AG04449 (cell line): ENCODE results near the gene ERCC2.

Source experiments
- CTCF ChIA-PET: fragments of 350-600 bp; formaldehyde crosslinking; extraction: SDS; loops from one replicate; lab custom pipeline; 2021; ENCODE audit warnings: antibody characterized with exemption; lab: Yijun Ruan, JAX
- POLR2A ChIA-PET: fragments of 400-600, 350-600 bp; formaldehyde crosslinking; extraction: SDS; loops from one replicate; lab custom pipeline; 2020; ENCODE audit warnings: antibody characterized with exemption, inconsistent platforms; lab: Yijun Ruan, JAX
- DNase-seq: peaks from one replicate; pipeline ENCODE4 v3.0.0-alpha.2; 2010; ENCODE audit warnings: low read depth, low spot score
- H3K4me3 ChIP-seq: 2 replicates; pipeline ENCODE4 v1.5.1; 2011; ENCODE audit warnings: low read depth, mild to moderate bottlenecking, control low read depth, low read length
- TF ChIP-seq, protein P1 (sequence below): IDR thresholded peaks from one replicate; pipeline ENCODE4 v1.5.1; 2011; ENCODE audit warnings: mild to moderate bottlenecking, moderate library complexity, low read length, control low read depth, inconsistent platforms; ENCODE audit not compliant: insufficient read depth; ENCODE audit errors: missing control alignments

The ERCC2 gene

DNA sequence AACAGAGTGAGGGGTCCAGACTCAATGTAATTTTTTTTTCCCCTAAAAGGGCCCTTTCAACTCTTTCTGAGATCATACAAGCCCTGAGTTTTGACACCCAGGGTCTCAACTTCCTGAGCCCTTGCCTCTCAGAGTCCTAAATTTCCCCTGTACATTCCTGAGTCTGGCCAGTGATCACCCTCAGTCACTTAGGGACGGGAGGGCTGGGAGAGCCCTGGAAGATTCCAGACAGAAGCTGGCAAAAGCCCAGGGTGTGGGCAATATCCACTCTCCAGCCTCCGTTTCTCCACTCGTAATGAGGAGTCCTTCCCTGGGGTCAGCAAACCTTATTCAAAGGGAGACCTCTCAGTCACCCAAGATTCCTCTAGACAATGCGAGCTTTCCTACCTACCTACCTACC is 32.9 kb upstream of the ERCC2 start:
- peak overlapping the region; percentile 88 for H3K4me3 ChIP-seq
- ChIA-PET POLR2A (interaction anchor here (0.9 kb wide), 1 partner anchor 75 kb away, joined by 3 read pairs; no protein-coding TSS in a partner anchor), CTCF (interaction anchor here (0.6 to 4.8 kb wide), 26 partner anchors 9 to 82 kb away, joined by 3 to 65 read pairs (median 6); partner anchors contain the start of genes ERCC1 and ERCC2)
- TF ChIP-seq, protein P1, sequence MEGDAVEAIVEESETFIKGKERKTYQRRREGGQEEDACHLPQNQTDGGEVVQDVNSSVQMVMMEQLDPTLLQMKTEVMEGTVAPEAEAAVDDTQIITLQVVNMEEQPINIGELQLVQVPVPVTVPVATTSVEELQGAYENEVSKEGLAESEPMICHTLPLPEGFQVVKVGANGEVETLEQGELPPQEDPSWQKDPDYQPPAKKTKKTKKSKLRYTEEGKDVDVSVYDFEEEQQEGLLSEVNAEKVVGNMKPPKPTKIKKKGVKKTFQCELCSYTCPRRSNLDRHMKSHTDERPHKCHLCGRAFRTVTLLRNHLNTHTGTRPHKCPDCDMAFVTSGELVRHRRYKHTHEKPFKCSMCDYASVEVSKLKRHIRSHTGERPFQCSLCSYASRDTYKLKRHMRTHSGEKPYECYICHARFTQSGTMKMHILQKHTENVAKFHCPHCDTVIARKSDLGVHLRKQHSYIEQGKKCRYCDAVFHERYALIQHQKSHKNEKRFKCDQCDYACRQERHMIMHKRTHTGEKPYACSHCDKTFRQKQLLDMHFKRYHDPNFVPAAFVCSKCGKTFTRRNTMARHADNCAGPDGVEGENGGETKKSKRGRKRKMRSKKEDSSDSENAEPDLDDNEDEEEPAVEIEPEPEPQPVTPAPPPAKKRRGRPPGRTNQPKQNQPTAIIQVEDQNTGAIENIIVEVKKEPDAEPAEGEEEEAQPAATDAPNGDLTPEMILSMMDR = no peak
- DNase-seq = no peak

DNA sequence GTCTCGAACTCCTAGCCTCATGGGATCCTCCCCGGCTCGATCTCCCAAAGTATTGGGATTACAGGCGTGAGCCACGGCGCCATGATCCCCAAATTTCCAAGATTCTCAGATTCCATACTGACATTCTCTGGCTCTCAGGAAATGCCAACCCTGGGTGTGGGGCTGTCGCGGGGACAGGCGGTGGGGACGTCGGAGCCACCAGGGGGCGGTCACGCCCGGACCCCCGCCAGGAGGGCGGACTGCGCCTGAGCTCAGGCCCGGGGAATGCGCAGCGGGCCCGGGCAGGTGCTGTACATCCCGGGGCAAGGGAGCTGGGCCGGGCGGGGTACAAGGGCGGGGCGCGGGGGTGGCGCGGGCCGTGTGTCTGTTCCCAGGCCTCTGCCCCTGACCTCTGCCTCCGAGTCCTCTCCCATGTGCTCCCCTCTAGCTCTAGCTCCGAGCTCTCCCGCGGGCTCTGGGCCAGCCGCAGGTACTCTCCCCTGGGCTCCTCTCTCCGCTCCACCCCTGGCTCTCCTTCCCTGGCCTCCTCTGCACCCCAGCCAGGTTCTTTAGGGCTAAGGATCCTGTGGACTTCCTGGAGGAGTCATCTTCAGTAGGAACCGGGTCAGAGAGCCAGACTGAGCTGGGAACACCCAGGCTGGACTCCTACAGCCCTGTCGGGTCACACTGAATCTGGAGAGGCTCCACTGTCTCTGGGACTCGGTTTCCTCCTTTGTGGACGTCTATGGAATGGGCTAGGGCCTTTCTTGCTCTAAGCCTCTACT is 32.1 kb upstream of the ERCC2 start:
- TF ChIP-seq, protein P1 = peak; percentile 68
- no peak for DNase-seq
- ChIA-PET POLR2A (interaction anchor here (0.9 kb wide), 1 partner anchor 76 kb away, joined by 3 read pairs; no protein-coding TSS in a partner anchor), CTCF (interaction anchor here (0.6 to 4.8 kb wide), 30 partner anchors 8 to 291 kb away, joined by 3 to 65 read pairs (median 6); partner anchors contain the start of gene ERCC1)
- H3K4me3 ChIP-seq = peak overlapping the region; percentile 18

GRCh38 chr19:45401815-45402214 is 31.4 kb upstream of the ERCC2 start:
- H3K4me3 ChIP-seq = no peak overlapping the region
- ChIA-PET CTCF (interaction anchor here (0.7 to 4.8 kb wide), 20 partner anchors 8 to 201 kb away, joined by 3 to 65 read pairs (median 6); no protein-coding TSS in a partner anchor), POLR2A (interaction anchor here (0.6 kb wide), 1 partner anchor 391 kb away, joined by 3 read pairs; no protein-coding TSS in a partner anchor)
- no peak for DNase-seq
- TF ChIP-seq, protein P1 = no peak

DNA sequence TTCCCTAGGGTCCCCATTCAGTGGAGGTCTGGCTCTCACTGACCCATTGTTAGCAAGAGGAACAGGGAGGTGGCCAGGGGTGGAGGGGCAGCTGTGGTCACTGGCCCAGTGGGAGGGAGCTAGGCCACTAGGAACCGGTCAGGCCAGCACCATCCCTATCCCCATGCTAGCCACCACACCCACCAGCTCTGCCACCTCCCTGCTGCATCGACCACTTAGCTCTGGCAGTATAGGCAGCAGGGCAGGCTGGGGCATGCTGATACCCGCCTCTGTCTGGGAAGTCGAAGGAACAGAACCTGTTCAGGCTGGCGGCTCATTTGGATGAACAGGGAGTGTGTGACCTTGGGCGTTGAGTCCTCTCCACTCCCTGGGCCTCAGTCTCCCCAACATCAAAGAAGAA is 29.8 kb upstream of the ERCC2 start:
- CTCF ChIA-PET = interaction anchor here (1.4 to 3.0 kb wide), 2 partner anchors 39 to 79 kb away, joined by 4 to 17 read pairs; no protein-coding TSS in a partner anchor
- no peak overlapping the region for H3K4me3 ChIP-seq

DNA sequence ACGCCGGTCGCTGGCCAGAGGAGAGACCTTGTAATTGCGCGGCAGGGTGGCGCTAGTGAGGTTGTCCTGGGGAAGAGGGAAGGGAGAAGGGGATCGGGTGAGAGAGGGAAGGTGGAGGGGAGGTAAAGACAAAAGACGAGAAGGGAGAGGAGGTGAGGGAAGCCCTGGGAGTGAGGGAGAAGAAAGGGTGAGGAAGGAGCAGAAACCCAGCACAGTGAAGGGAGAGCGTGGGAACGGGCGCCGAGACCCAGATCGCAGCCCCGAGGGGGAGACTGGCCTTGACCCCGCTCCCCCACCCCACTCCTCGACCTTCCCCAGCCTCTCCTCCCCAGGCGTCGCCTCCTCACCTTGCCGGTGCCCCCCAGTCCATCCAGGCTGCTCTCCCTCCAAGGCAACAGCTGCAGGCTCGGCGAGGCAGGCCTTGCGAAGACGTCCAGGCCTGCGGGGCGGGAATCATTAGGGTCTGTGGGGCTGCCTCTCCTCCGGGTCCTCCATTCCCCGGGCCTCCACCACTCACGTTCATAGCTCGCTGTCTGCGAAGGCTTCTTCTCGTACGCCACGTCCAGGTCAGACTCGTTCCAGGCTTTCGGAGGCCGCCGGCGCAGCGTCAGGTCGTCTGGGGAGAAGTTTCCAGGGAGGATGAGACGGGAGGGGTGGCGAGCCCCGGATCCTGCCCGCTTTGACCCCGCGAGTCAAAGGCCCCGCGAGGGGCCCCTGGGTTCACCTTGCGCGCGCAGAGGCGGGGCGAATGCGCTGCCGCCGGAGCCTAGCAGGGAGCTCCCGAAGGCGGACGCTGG is 25.6 kb upstream of the ERCC2 start:
- POLR2A ChIA-PET = no interaction called here
- TF ChIP-seq, protein P1 = no peak
- CTCF ChIA-PET = interaction anchor here (0.9 to 3.8 kb wide), 2 partner anchors 8 to 82 kb away, joined by 3 to 17 read pairs; partner anchors contain the start of gene PPP1R13L
- H3K4me3 ChIP-seq = no peak overlapping the region
- DNase-seq = no peak

More for the DNA sequence above, 29.8 kb upstream of the ERCC2 start:
- POLR2A ChIA-PET = interaction anchor here (0.7 kb wide), 1 partner anchor 8 kb away, joined by 3 read pairs; no protein-coding TSS in a partner anchor
- TF ChIP-seq, protein P1 = no peak
- no peak for DNase-seq
